Epidermal melanocyte (primary cell): ENCODE measurements around the gene TBC1D22A.
"Not testable (repeated sequence)": the region's sequence is repeated elsewhere in the genome, so short reads cannot be mapped to it uniquely, and the experiment has no call there.

Experiments
- DNase-seq: peaks from one replicate; pipeline ENCODE4 v3.0.0; 2011; ENCODE audit warnings: low spot score; ENCODE audit not compliant: insufficient read length

TBC1D22A gene

GRCh38 chr22:46773076-46773475 is 10.6 kb downstream of the TBC1D22A start:
- DNase-seq = no peak

- DNase-seq = no peak
Observed at GRCh38 chr22:46774253-46774979, 12.0 kb downstream of the TBC1D22A start.

- no peak for DNase-seq
Observed at GRCh38 chr22:46774980-46775849, 12.8 kb downstream of the TBC1D22A start.

GRCh38 chr22:46775850-46776826 is 13.7 kb downstream of the TBC1D22A start:
- no peak for DNase-seq

- no peak for DNase-seq
Observed at GRCh38 chr22:46776876-46777608, 14.6 kb downstream of the TBC1D22A start.

- no peak for DNase-seq
Observed at GRCh38 chr22:46777609-46777970, 15.1 kb downstream of the TBC1D22A start.

- no peak for DNase-seq
Observed at GRCh38 chr22:46779023-46779422, 16.6 kb downstream of the TBC1D22A start.

- DNase-seq = no peak
Observed at GRCh38 chr22:46779651-46780050, 17.2 kb downstream of the TBC1D22A start.

GRCh38 chr22:46780453-46780852 is 18.0 kb downstream of the TBC1D22A start:
- no peak for DNase-seq

- DNase-seq = no peak
Observed at GRCh38 chr22:46781291-46781690, 18.8 kb downstream of the TBC1D22A start.

GRCh38 chr22:46782200-46782599 is 19.8 kb downstream of the TBC1D22A start:
- DNase-seq = not testable (repeated sequence)

GRCh38 chr22:46783721-46784120 is 21.3 kb downstream of the TBC1D22A start:
- no peak for DNase-seq

GRCh38 chr22:46788441-46789172 is 26.2 kb downstream of the TBC1D22A start:
- DNase-seq = no peak

- no peak for DNase-seq
Observed at GRCh38 chr22:46789992-46790391, 27.5 kb downstream of the TBC1D22A start.

GRCh38 chr22:46791201-46791731 is 28.8 kb downstream of the TBC1D22A start:
- peak; percentile 92 for DNase-seq

GRCh38 chr22:46792061-46792796 is 29.8 kb downstream of the TBC1D22A start:
- DNase-seq = no peak

GRCh38 chr22:46792841-46793261 is 30.4 kb downstream of the TBC1D22A start:
- no peak for DNase-seq

GRCh38 chr22:46793497-46793896 is 31.0 kb downstream of the TBC1D22A start:
- DNase-seq = no peak

GRCh38 chr22:46794067-46794466 is 31.6 kb downstream of the TBC1D22A start:
- no peak for DNase-seq
